Central memory CD8-positive, alpha-beta T cell (primary cell): ENCODE results near the gene OR7C1.

ENCODE experiments used
- ATAC-seq: fragments of 150-1000 bp; cut with Tn5 transposase; replicated peaks from 2 replicates; pipeline ENCODE4 v1.10.0; 2022; ENCODE audit warnings: mild to moderate bottlenecking, moderate FRiP score, moderate number of reproducible peaks; ENCODE audit not compliant: poor library complexity, severe bottlenecking; ENCODE audit errors: extremely low read depth
- DNase-seq, 2 donors: peaks; one replicate each; pipeline ENCODE4 v3.0.0; 2021; ENCODE audit warnings: low spot score in 2 of 2
- H3K27ac Mint-ChIP-seq: one replicate; pipeline ENCODE4 v1.8.0; 2022; ENCODE audit warnings: low read depth, mild to moderate bottlenecking, moderate library complexity, mixed read lengths
- H3K27me3 Mint-ChIP-seq: one replicate; pipeline ENCODE4 v1.8.0; 2022; ENCODE audit warnings: mixed read lengths
- H3K36me3 Mint-ChIP-seq: one replicate; pipeline ENCODE4 v1.8.0; 2022; ENCODE audit warnings: mild to moderate bottlenecking, moderate library complexity, mixed read lengths; ENCODE audit not compliant: insufficient read depth
- H3K4me1 Mint-ChIP-seq: one replicate; pipeline ENCODE4 v1.8.0; 2022; ENCODE audit warnings: mixed read lengths
- H3K4me3 Mint-ChIP-seq: one replicate; pipeline ENCODE4 v1.8.0; 2022; ENCODE audit warnings: mild to moderate bottlenecking, moderate library complexity, mixed read lengths
- H3K9me3 Mint-ChIP-seq: one replicate; pipeline ENCODE4 v1.8.0; 2022; ENCODE audit warnings: mixed read lengths

The OR7C1 gene

GRCh38 chr19:14835011-14835410 is at the start of gene OR7C1, which contains the start of gene OR7A5:
OR7C1 (minus strand) TSS chr19:14835185; CDS start chr19:14800136, 35,049 bp downstream.
OR7A5 (minus strand) TSS chr19:14835185; CDS start chr19:14828241, 6,944 bp downstream.
- DNase-seq (no peak), ATAC-seq (no peak)
- H3K4me1 Mint-ChIP-seq, result no peaks in the 10 kb centered on the region
- H3K27ac Mint-ChIP-seq, result no peak within 1 kb of the TSS
- H3K9me3 Mint-ChIP-seq, result no peaks in the 10 kb centered on the region
- H3K36me3 Mint-ChIP-seq, result no peaks in the 10 kb centered on the region
- no peak within 1 kb of the TSS for H3K4me3 Mint-ChIP-seq
- H3K27me3 Mint-ChIP-seq, result peaks cover 43% of the 10 kb centered on the region

- H3K36me3 Mint-ChIP-seq, result no peaks in the 10 kb centered on the region
Measured at GRCh38 chr19:14871619-14872230, 36.7 kb upstream of the OR7C1 start.

GRCh38 chr19:14868497-14868896 is 33.5 kb upstream of the OR7C1 start:
- no peak overlapping the region for H3K4me3 Mint-ChIP-seq
- H3K27me3 Mint-ChIP-seq, result peaks cover 65% of the 10 kb centered on the region

More at GRCh38 chr19:14871619-14872230, 36.7 kb upstream of the OR7C1 start:
- H3K4me1 Mint-ChIP-seq, result no peaks in the 10 kb centered on the region
- no peak overlapping the region for H3K27ac Mint-ChIP-seq
- DNase-seq (no peak), ATAC-seq (no peak)
- peaks cover 70% of the 10 kb centered on the region for H3K27me3 Mint-ChIP-seq
- H3K4me3 Mint-ChIP-seq, result no peak overlapping the region
- no peaks in the 10 kb centered on the region for H3K9me3 Mint-ChIP-seq

GRCh38 chr19:14848822-14849221 is 13.8 kb upstream of the OR7C1 start, which contains the start of gene OR7A10:
OR7A10 (minus strand) TSS chr19:14848922; CDS start chr19:14841877, 7,045 bp downstream.
- H3K4me3 Mint-ChIP-seq, result no peak within 1 kb of the TSS
- H3K27ac Mint-ChIP-seq, result no peak within 1 kb of the TSS
- DNase-seq (no peak), ATAC-seq (no peak)
- H3K4me1 Mint-ChIP-seq, result no peaks in the 10 kb centered on the region
- no peaks in the 10 kb centered on the region for H3K9me3 Mint-ChIP-seq
- no peaks in the 10 kb centered on the region for H3K36me3 Mint-ChIP-seq
- H3K27me3 Mint-ChIP-seq, result peaks cover 53% of the 10 kb centered on the region

More at GRCh38 chr19:14868497-14868896, 33.5 kb upstream of the OR7C1 start:
- H3K4me1 Mint-ChIP-seq, result no peaks in the 10 kb centered on the region
- H3K27ac Mint-ChIP-seq, result no peak overlapping the region
- H3K9me3 Mint-ChIP-seq, result no peaks in the 10 kb centered on the region
- ATAC-seq, result no peak
- H3K36me3 Mint-ChIP-seq, result no peaks in the 10 kb centered on the region
- DNase-seq, result no peak

GRCh38 chr19:14843578-14843977 is 8.6 kb upstream of the OR7C1 start:
- H3K4me1 Mint-ChIP-seq, result no peaks in the 10 kb centered on the region
- no peak overlapping the region for H3K27ac Mint-ChIP-seq
- no peak for DNase-seq
- H3K36me3 Mint-ChIP-seq, result no peaks in the 10 kb centered on the region
- H3K9me3 Mint-ChIP-seq, result no peaks in the 10 kb centered on the region
- no peak for ATAC-seq
- peaks cover 61% of the 10 kb centered on the region for H3K27me3 Mint-ChIP-seq
- H3K4me3 Mint-ChIP-seq, result no peak overlapping the region

GRCh38 chr19:14843169-14843568 is 8.2 kb upstream of the OR7C1 start:
- ATAC-seq (no peak), DNase-seq (no peak)
- H3K27ac Mint-ChIP-seq, result no peak overlapping the region
- H3K36me3 Mint-ChIP-seq, result no peaks in the 10 kb centered on the region
- H3K4me1 Mint-ChIP-seq, result no peaks in the 10 kb centered on the region
- H3K9me3 Mint-ChIP-seq, result no peaks in the 10 kb centered on the region
- H3K27me3 Mint-ChIP-seq, result peaks cover 61% of the 10 kb centered on the region
- H3K4me3 Mint-ChIP-seq, result no peak overlapping the region

- Mint-ChIP-seq H3K36me3 (no peaks in the 10 kb centered on the region), H3K4me3 (no peak overlapping the region)
Measured at GRCh38 chr19:14840206-14840605, 5.2 kb upstream of the OR7C1 start.

GRCh38 chr19:14837391-14837790 is 2.4 kb upstream of the OR7C1 start:
- H3K27ac Mint-ChIP-seq, result no peak overlapping the region
- H3K9me3 Mint-ChIP-seq, result no peaks in the 10 kb centered on the region
- no peak overlapping the region for H3K4me3 Mint-ChIP-seq
- ATAC-seq, result no peak
- no peak for DNase-seq
- peaks cover 64% of the 10 kb centered on the region for H3K27me3 Mint-ChIP-seq
- H3K36me3 Mint-ChIP-seq, result no peaks in the 10 kb centered on the region
- H3K4me1 Mint-ChIP-seq, result no peaks in the 10 kb centered on the region

More at GRCh38 chr19:14840206-14840605, 5.2 kb upstream of the OR7C1 start:
- H3K27me3 Mint-ChIP-seq, result peaks cover 74% of the 10 kb centered on the region
- H3K4me1 Mint-ChIP-seq, result no peaks in the 10 kb centered on the region
- no peaks in the 10 kb centered on the region for H3K9me3 Mint-ChIP-seq
- no peak overlapping the region for H3K27ac Mint-ChIP-seq
- ATAC-seq, result no peak
- DNase-seq, result no peak

GRCh38 chr19:14830702-14831101 is 4.3 kb downstream of the OR7C1 start:
- H3K36me3 Mint-ChIP-seq, result no peaks in the 10 kb centered on the region
- no peak overlapping the region for H3K27ac Mint-ChIP-seq
- H3K9me3 Mint-ChIP-seq, result no peaks in the 10 kb centered on the region

GRCh38 chr19:14826006-14826405 is 9.0 kb downstream of the OR7C1 start:
- DNase-seq (no peak), ATAC-seq (no peak)
- no peaks in the 10 kb centered on the region for H3K9me3 Mint-ChIP-seq
- H3K4me3 Mint-ChIP-seq, result no peak overlapping the region
- peaks cover 93% of the 10 kb centered on the region for H3K27me3 Mint-ChIP-seq
- no peak overlapping the region for H3K27ac Mint-ChIP-seq
- no peaks in the 10 kb centered on the region for H3K36me3 Mint-ChIP-seq
- no peaks in the 10 kb centered on the region for H3K4me1 Mint-ChIP-seq

More at GRCh38 chr19:14830702-14831101, 4.3 kb downstream of the OR7C1 start:
- Mint-ChIP-seq H3K4me1 (no peaks in the 10 kb centered on the region), H3K4me3 (no peak overlapping the region), H3K27me3 (peaks cover 67% of the 10 kb centered on the region)
- ATAC-seq, result no peak
- DNase-seq, result no peak

GRCh38 chr19:14821937-14822336 is 13.0 kb downstream of the OR7C1 start:
- peaks cover 68% of the 10 kb centered on the region for H3K27me3 Mint-ChIP-seq
- H3K9me3 Mint-ChIP-seq, result no peaks in the 10 kb centered on the region

GRCh38 chr19:14818588-14818987 is 16.4 kb downstream of the OR7C1 start:
- Mint-ChIP-seq H3K9me3 (no peaks in the 10 kb centered on the region), H3K27me3 (peaks cover 34% of the 10 kb centered on the region), H3K4me1 (no peaks in the 10 kb centered on the region), H3K36me3 (no peaks in the 10 kb centered on the region), H3K4me3 (no peak overlapping the region), H3K27ac (no peak overlapping the region)
- DNase-seq (no peak), ATAC-seq (no peak)

More at GRCh38 chr19:14821937-14822336, 13.0 kb downstream of the OR7C1 start:
- DNase-seq (no peak), ATAC-seq (no peak)
- no peak overlapping the region for H3K27ac Mint-ChIP-seq
- no peaks in the 10 kb centered on the region for H3K4me1 Mint-ChIP-seq
- no peaks in the 10 kb centered on the region for H3K36me3 Mint-ChIP-seq
- H3K4me3 Mint-ChIP-seq, result no peak overlapping the region

- no peak overlapping the region for H3K4me3 Mint-ChIP-seq
- H3K27ac Mint-ChIP-seq, result no peak overlapping the region
- no peak for ATAC-seq
- H3K27me3 Mint-ChIP-seq, result peaks cover 19% of the 10 kb centered on the region
- no peaks in the 10 kb centered on the region for H3K4me1 Mint-ChIP-seq
- no peaks in the 10 kb centered on the region for H3K36me3 Mint-ChIP-seq
- H3K9me3 Mint-ChIP-seq, result no peaks in the 10 kb centered on the region
- DNase-seq, result no peak
Measured at GRCh38 chr19:14817052-14817451, 17.9 kb downstream of the OR7C1 start.
